Activated CD4-positive, CD25-positive, alpha-beta regulatory T cell (primary cell): Measurements from ENCODE around the gene TMEM54.
A peak's percentile ranks its signal among the peaks of the same experiment; 100 is the strongest.

Experiments
- DNase-seq, 4 experiments: peaks; one replicate each; lab custom pipeline; 2025; lab: John Stamatoyannopoulos, UW

Gene TMEM54

GRCh38 chr1:32881871-32882850, 19.0 kb downstream of the TMEM54 start:
- DNase-seq: no peak

- DNase-seq: no peak
Observed at GRCh38 chr1:32881291-32881690, 19.9 kb downstream of the TMEM54 start.

GRCh38 chr1:32878637-32879041, 22.6 kb downstream of the TMEM54 start:
- no peak for DNase-seq

GRCh38 chr1:32878183-32878582, 23.0 kb downstream of the TMEM54 start:
- no peak for DNase-seq

- no peak for DNase-seq
Observed at GRCh38 chr1:32877211-32878110, 23.7 kb downstream of the TMEM54 start.

- DNase-seq: peak in 2 of 4 experiments; percentile 21 to 32
Observed at GRCh38 chr1:32876341-32877210, 24.6 kb downstream of the TMEM54 start.

- no peak for DNase-seq
Observed at GRCh38 chr1:32874860-32875752, 26.1 kb downstream of the TMEM54 start.

- DNase-seq: no peak
Observed at GRCh38 chr1:32873484-32873883, 27.7 kb downstream of the TMEM54 start.

- DNase-seq: no peak
Observed at GRCh38 chr1:32872192-32872460, 29.1 kb downstream of the TMEM54 start.

- no peak for DNase-seq
Observed at GRCh38 chr1:32871364-32872191, 29.6 kb downstream of the TMEM54 start.

GRCh38 chr1:32870615-32871363, 30.4 kb downstream of the TMEM54 start, which contains the start of gene FNDC5:
Gene FNDC5 (minus strand): TSS chr1:32870912.
- no peak for DNase-seq

- DNase-seq: no peak
Observed at GRCh38 chr1:32869923-32870614, 31.1 kb downstream of the TMEM54 start.

GRCh38 chr1:32868806-32869455, 32.3 kb downstream of the TMEM54 start:
- DNase-seq: no peak

- no peak for DNase-seq
Observed at GRCh38 chr1:32868085-32868484, 33.1 kb downstream of the TMEM54 start.

GRCh38 chr1:32867671-32868070, 33.5 kb downstream of the TMEM54 start:
- DNase-seq: no peak

GRCh38 chr1:32867151-32867550, 34.0 kb downstream of the TMEM54 start:
- DNase-seq: no peak

- no peak for DNase-seq
Observed at GRCh38 chr1:32865639-32866405, 35.4 kb downstream of the TMEM54 start.
